ENCODE results near the gene BMP6. TPM values are rescaled to one million over a fixed set of nuclear protein-coding genes. Genes with fewer than 3 reads are reported as not detected.

The BMP6 gene
- polyA plus RNA-seq, 1 donor from 2014 or later, result 2.4 TPM

DNA sequence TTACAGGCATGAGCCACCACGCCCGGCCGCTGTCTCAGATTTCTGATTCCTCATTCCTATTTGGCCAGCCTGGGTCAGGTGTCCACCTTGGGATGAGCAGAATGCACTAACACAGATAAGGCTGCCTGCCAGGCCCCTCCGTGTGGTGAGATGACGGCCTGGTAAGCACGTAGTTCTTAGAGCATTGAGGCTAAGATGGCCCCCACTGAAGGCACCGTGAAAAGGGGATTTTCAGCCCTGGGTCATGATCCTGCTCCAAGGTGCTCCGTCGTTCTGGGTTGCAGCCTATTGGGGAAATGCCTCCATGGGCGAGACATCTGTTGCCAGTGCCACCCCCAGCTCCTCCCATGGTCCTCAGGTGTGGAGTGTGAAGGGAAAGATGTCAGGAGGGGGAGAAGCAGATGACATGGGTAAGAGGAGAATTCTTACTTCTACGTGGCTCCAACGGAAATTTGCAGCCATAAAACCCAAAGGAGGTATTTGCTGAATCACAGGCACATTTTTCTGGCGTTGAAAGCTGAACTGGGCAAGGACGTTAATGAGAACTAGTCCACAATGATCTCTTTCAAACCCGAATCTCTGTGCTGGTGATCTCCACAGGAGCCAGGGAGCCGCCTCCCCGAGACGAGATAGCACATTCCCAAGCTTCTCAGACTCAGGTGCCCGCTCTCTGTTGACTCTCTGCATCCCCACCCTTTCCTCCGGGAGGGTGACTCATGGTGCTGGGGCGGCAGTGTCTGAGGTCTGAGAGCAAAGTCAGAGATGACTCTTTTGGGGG lies 34.0 kb upstream of the BMP6 start:
- no peak overlapping the region for H3K4me3 ChIP-seq (ENCODE audit: low read length)
- no peaks in the 10 kb centered on the region for H3K9me3 ChIP-seq (ENCODE audit: low read length)
- no peak overlapping the region for H3K9ac ChIP-seq (ENCODE audit: low read length)
- H3F3A ChIP-seq (ENCODE audit: insufficient read depth, low read length, poor library complexity, severe bottlenecking), result no peaks in the 10 kb centered on the region
- H3K9me2 ChIP-seq (ENCODE audit: insufficient read depth, low read length), result no peaks in the 10 kb centered on the region
- no peak overlapping the region for H3K27ac ChIP-seq (ENCODE audit: low read length)
- H3K27me3 ChIP-seq (ENCODE audit: insufficient read depth, low read depth, low read length), result no peaks in the 10 kb centered on the region
- no peaks in the 10 kb centered on the region for H3K79me2 ChIP-seq (replicated peaks; ENCODE audit: insufficient read depth, low read length)
- no peak for TF ChIP-seq SMC3 (conservative IDR thresholded peaks at IDR 0.05; ENCODE audit: poor library complexity)
- no peak for TF ChIP-seq TAF1 (IDR thresholded peaks at IDR 0.05; ENCODE audit: low read depth)
- TF ChIP-seq, protein P1, sequence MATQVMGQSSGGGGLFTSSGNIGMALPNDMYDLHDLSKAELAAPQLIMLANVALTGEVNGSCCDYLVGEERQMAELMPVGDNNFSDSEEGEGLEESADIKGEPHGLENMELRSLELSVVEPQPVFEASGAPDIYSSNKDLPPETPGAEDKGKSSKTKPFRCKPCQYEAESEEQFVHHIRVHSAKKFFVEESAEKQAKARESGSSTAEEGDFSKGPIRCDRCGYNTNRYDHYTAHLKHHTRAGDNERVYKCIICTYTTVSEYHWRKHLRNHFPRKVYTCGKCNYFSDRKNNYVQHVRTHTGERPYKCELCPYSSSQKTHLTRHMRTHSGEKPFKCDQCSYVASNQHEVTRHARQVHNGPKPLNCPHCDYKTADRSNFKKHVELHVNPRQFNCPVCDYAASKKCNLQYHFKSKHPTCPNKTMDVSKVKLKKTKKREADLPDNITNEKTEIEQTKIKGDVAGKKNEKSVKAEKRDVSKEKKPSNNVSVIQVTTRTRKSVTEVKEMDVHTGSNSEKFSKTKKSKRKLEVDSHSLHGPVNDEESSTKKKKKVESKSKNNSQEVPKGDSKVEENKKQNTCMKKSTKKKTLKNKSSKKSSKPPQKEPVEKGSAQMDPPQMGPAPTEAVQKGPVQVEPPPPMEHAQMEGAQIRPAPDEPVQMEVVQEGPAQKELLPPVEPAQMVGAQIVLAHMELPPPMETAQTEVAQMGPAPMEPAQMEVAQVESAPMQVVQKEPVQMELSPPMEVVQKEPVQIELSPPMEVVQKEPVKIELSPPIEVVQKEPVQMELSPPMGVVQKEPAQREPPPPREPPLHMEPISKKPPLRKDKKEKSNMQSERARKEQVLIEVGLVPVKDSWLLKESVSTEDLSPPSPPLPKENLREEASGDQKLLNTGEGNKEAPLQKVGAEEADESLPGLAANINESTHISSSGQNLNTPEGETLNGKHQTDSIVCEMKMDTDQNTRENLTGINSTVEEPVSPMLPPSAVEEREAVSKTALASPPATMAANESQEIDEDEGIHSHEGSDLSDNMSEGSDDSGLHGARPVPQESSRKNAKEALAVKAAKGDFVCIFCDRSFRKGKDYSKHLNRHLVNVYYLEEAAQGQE (IDR thresholded peaks at IDR 0.05; ENCODE audit: borderline replicate concordance), result no peak
- TF ChIP-seq, protein P2, sequence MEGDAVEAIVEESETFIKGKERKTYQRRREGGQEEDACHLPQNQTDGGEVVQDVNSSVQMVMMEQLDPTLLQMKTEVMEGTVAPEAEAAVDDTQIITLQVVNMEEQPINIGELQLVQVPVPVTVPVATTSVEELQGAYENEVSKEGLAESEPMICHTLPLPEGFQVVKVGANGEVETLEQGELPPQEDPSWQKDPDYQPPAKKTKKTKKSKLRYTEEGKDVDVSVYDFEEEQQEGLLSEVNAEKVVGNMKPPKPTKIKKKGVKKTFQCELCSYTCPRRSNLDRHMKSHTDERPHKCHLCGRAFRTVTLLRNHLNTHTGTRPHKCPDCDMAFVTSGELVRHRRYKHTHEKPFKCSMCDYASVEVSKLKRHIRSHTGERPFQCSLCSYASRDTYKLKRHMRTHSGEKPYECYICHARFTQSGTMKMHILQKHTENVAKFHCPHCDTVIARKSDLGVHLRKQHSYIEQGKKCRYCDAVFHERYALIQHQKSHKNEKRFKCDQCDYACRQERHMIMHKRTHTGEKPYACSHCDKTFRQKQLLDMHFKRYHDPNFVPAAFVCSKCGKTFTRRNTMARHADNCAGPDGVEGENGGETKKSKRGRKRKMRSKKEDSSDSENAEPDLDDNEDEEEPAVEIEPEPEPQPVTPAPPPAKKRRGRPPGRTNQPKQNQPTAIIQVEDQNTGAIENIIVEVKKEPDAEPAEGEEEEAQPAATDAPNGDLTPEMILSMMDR (IDR thresholded peaks at IDR 0.05; ENCODE audit: poor library complexity, severe bottlenecking), result no peak
- no peak for TF ChIP-seq EZH2 (IDR thresholded peaks at IDR 0.05; ENCODE audit: borderline replicate concordance, insufficient read depth, low read length, poor library complexity, severe bottlenecking)
- TF ChIP-seq POLR2AphosphoS5 (IDR thresholded peaks at IDR 0.05), result no peak
- TF ChIP-seq RAD21 (conservative IDR thresholded peaks at IDR 0.05), result no peak
- TF ChIP-seq MXI1 (conservative IDR thresholded peaks at IDR 0.05; ENCODE audit: poor library complexity, severe bottlenecking), result no peak
- no peaks in the 10 kb centered on the region for H4K20me1 ChIP-seq (ENCODE audit: insufficient read depth)
- no peak overlapping the region for H3K4me2 ChIP-seq (ENCODE audit: low read length)
- no peak overlapping the region for H2AFZ ChIP-seq (ENCODE audit: low read depth, low read length)
- H3K36me3 ChIP-seq (ENCODE audit: insufficient read depth, low read length), result no peaks in the 10 kb centered on the region

DNA sequence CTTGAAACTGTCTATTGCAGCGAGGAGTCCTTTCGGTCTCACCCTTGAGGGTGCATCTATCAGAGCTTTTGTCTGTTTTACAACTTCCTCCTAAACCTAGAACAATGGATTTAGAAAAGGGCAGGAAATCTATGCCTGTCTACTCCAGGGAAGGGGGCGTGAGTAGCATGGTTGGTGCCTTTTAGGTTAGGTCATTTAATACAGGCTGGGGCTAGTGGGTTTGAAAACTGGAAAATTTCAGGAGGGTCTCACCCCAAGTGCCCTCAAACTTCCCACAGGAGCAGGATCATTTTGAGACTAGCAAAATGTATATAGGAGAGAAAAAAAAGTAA lies 33.5 kb upstream of the BMP6 start:
- H3K9ac ChIP-seq (ENCODE audit: low read length), result no peak overlapping the region
- H2AFZ ChIP-seq (ENCODE audit: low read depth, low read length), result no peak overlapping the region
- TF ChIP-seq POLR2AphosphoS5 (IDR thresholded peaks at IDR 0.05), result no peak
- TF ChIP-seq TAF1 (IDR thresholded peaks at IDR 0.05; ENCODE audit: low read depth), result no peak
- TF ChIP-seq RAD21 (conservative IDR thresholded peaks at IDR 0.05), result no peak
- no peak for TF ChIP-seq SMC3 (conservative IDR thresholded peaks at IDR 0.05; ENCODE audit: poor library complexity)
- no peak for TF ChIP-seq EP300 (conservative IDR thresholded peaks at IDR 0.05; ENCODE audit: poor library complexity, severe bottlenecking)
- TF ChIP-seq, protein P2 (IDR thresholded peaks at IDR 0.05; ENCODE audit: poor library complexity, severe bottlenecking), result no peak
- no peaks in the 10 kb centered on the region for H3K9me2 ChIP-seq (ENCODE audit: insufficient read depth, low read length)
- H3K36me3 ChIP-seq (ENCODE audit: insufficient read depth, low read length), result no peaks in the 10 kb centered on the region
- no peaks in the 10 kb centered on the region for H4K20me1 ChIP-seq (ENCODE audit: insufficient read depth)
- H3K4me2 ChIP-seq (ENCODE audit: low read length), result no peak overlapping the region
- H3K9me3 ChIP-seq (ENCODE audit: low read length), result no peaks in the 10 kb centered on the region
- H3K27ac ChIP-seq (ENCODE audit: low read length), result no peak overlapping the region
- no peak overlapping the region for H3K4me3 ChIP-seq (ENCODE audit: low read length)
- H3F3A ChIP-seq (ENCODE audit: insufficient read depth, low read length, poor library complexity, severe bottlenecking), result no peaks in the 10 kb centered on the region
- H3K79me2 ChIP-seq (replicated peaks; ENCODE audit: insufficient read depth, low read length), result no peaks in the 10 kb centered on the region
- H3K27me3 ChIP-seq (ENCODE audit: insufficient read depth, low read depth, low read length), result no peaks in the 10 kb centered on the region

All from neural cell (in vitro differentiated cells).